GM23338 (cell line): ENCODE data around the gene NAA25. TPM values are rescaled to one million over a fixed set of nuclear protein-coding genes. Genes with fewer than 3 reads are reported as not detected.
"Not testable (repeated sequence)": the region's sequence is repeated elsewhere in the genome, so short reads cannot be mapped to it uniquely, and the experiment has no call there.

Source experiments
- ATAC-seq: fragments of 200-7000 bp; cut with Tn5 transposase; 3 replicates; pipeline ENCODE4 v1.9.1; 2020
- DNase-seq: peaks from one replicate; pipeline ENCODE4 v3.0.0-alpha.2; 2015; ENCODE audit warnings: low spot score
- H2AFZ ChIP-seq: fragments of 200-600 bp; sonication (generic); 2 replicates; pipeline ENCODE4 v1.8.0; 2016; ENCODE audit warnings: antibody characterized with exemption, mild to moderate bottlenecking, moderate library complexity
- H3F3A ChIP-seq: fragments of 200-600 bp; sonication (generic); replicated peaks from 2 replicates; pipeline ENCODE4 v1.8.0; 2017; ENCODE audit warnings: antibody characterized with exemption, mixed run types, low read depth
- H3K27ac ChIP-seq: fragments of 200-600 bp; sonication (generic); 2 replicates; pipeline ENCODE4 v1.6.1; 2016; ENCODE audit warnings: low read depth
- H3K27me3 ChIP-seq: fragments of 200-600 bp; sonication (generic); 2 replicates; pipeline ENCODE4 v1.8.0; 2016; ENCODE audit warnings: mild to moderate bottlenecking, mixed run types, moderate library complexity; ENCODE audit not compliant: insufficient read depth
- H3K36me3 ChIP-seq: fragments of 200-600 bp; sonication (generic); 2 replicates; pipeline ENCODE4 v1.8.0; 2016; ENCODE audit warnings: mild to moderate bottlenecking; ENCODE audit not compliant: insufficient read depth
- H3K4me1 ChIP-seq: fragments of 200-600 bp; sonication (generic); 2 replicates; pipeline ENCODE4 v1.8.0; 2016; ENCODE audit warnings: mild to moderate bottlenecking, moderate library complexity; ENCODE audit not compliant: insufficient read depth
- H3K4me2 ChIP-seq: fragments of 200-600 bp; sonication (generic); 2 replicates; pipeline ENCODE4 v1.7.1; 2017; ENCODE audit warnings: mixed run types
- H3K4me3 ChIP-seq: fragments of 200-600 bp; sonication (generic); 2 replicates; pipeline ENCODE4 v1.6.1; 2016; ENCODE audit warnings: mixed run types
- H3K79me2 ChIP-seq: fragments of 200-600 bp; sonication (generic); replicated peaks from 2 replicates; pipeline ENCODE4 v1.8.0; 2017; ENCODE audit warnings: mild to moderate bottlenecking; ENCODE audit not compliant: insufficient read depth
- H3K9me2 ChIP-seq: fragments of 200-600 bp; sonication (generic); 2 replicates; pipeline ENCODE4 v1.8.0; 2017; ENCODE audit not compliant: insufficient read depth
- H4K20me1 ChIP-seq: fragments of 200-600 bp; sonication (generic); replicated peaks from 2 replicates; pipeline ENCODE4 v1.8.0; 2017; ENCODE audit warnings: mild to moderate bottlenecking; ENCODE audit not compliant: insufficient read depth
- H3K27ac Mint-ChIP-seq: 2 replicates; pipeline ENCODE4 v1.8.0; 2020; ENCODE audit warnings: inconsistent platforms, mild to moderate bottlenecking, moderate library complexity, mixed read lengths
- H3K27me3 Mint-ChIP-seq: 3 replicates; pipeline ENCODE4 v1.8.0; 2022; ENCODE audit warnings: low read depth, mild to moderate bottlenecking, moderate library complexity, mixed read lengths, inconsistent platforms; ENCODE audit not compliant: insufficient read depth, poor library complexity
- H3K36me3 Mint-ChIP-seq: 3 replicates; pipeline ENCODE4 v1.8.0; 2021; ENCODE audit warnings: low read depth, mild to moderate bottlenecking, inconsistent platforms, moderate library complexity, mixed read lengths
- H3K4me1 Mint-ChIP-seq: 3 replicates; pipeline ENCODE4 v1.8.0; 2020; ENCODE audit warnings: mild to moderate bottlenecking, inconsistent platforms, mixed read lengths
- H3K4me3 Mint-ChIP-seq: 3 replicates; pipeline ENCODE4 v1.8.0; 2021; ENCODE audit warnings: moderate library complexity, mild to moderate bottlenecking, inconsistent platforms, mixed read lengths
- H3K9me3 Mint-ChIP-seq: 3 replicates; pipeline ENCODE4 v1.8.0; 2020; ENCODE audit warnings: moderate library complexity, mild to moderate bottlenecking, inconsistent platforms, mixed read lengths
- CTCF ChIP-seq, 2 experiments: fragments of 200-600 bp in 1 of 2; sonication (generic) in 1 of 2; conservative IDR thresholded peaks; 2 replicates each; pipeline versions ENCODE4 v1.5.1 to v1.6.1; 2016 to 2017; ENCODE audit warnings: antibody characterized with exemption in 2 of 2, low read depth in 2 of 2, mild to moderate bottlenecking in 2 of 2, moderate library complexity in 1 of 2
- EZH2phosphoT487 ChIP-seq: fragments of 200-600 bp; sonication (generic); IDR thresholded peaks from one replicate; pipeline ENCODE4 v1.8.1; 2018; ENCODE audit warnings: antibody characterized with exemption; ENCODE audit not compliant: unreplicated experiment
- NANOG ChIP-seq: IDR thresholded peaks from 2 replicates; pipeline ENCODE4 v1.6.1; 2016; ENCODE audit warnings: antibody characterized with exemption, borderline replicate concordance
- POLR2AphosphoS5 ChIP-seq: IDR thresholded peaks from 2 replicates; pipeline ENCODE4 v1.6.1; 2016; ENCODE audit warnings: antibody characterized with exemption, low read depth
- REST ChIP-seq: IDR thresholded peaks from one replicate; pipeline ENCODE4 v1.6.1; 2018; ENCODE audit warnings: antibody characterized with exemption; ENCODE audit not compliant: unreplicated experiment
- STAT1 ChIP-seq: IDR thresholded peaks from one replicate; pipeline ENCODE4 v1.6.1; 2016; ENCODE audit warnings: antibody characterized with exemption; ENCODE audit not compliant: unreplicated experiment
- ZNF331 ChIP-seq: fragments of 250-450 bp; sonication (Bioruptor Pico); IDR thresholded peaks from 2 replicates; pipeline ENCODE4 v1.5.0; 2020; ENCODE audit warnings: low read depth, mild to moderate bottlenecking, moderate library complexity
- polyA plus RNA-seq: library from polyadenylated mRNA; unstranded; fragments of >200 nt; fragmentation: Nextera tagmentation; extraction: Ambion mirVana; gene quantifications from 2 replicates; pipeline ENCODE4 v1.2.1, GENCODE V29; 2016
- total RNA-seq: library from RNA; depleted of rRNA; stranded (reverse); fragments of >200 nt; shearing (Covaris generic); gene quantifications from 2 replicates; pipeline ENCODE4 v1.2.3, GENCODE V29; 2014

The NAA25 gene
- total and polyA plus RNA-seq, 2 experiments from 2014 or later, result 49.0 to 55.1 TPM

GRCh38 chr12:111995782-111996480 is 112.7 kb downstream of the NAA25 start (continued):
- TF ChIP-seq REST, result no peak
- TF ChIP-seq CTCF (conservative IDR thresholded peaks at IDR 0.05; ENCODE audit: low read depth in 2 of 2), result no peak
- no peak for TF ChIP-seq EZH2phosphoT487
- no peak for TF ChIP-seq NANOG
- TF ChIP-seq ZNF331 (CRISPR knock-in tag), result no peak
- TF ChIP-seq STAT1, result no peak
- TF ChIP-seq POLR2AphosphoS5, result no peak

GRCh38 chr12:111994211-111995111 is 114.1 kb downstream of the NAA25 start:
- not testable (repeated sequence) for H3K4me2 ChIP-seq, H3K27me3 Mint-ChIP-seq, H3K4me1 ChIP-seq, H3K79me2 ChIP-seq, H3K9me2 ChIP-seq, H3K4me3 ChIP-seq, H3K27me3 ChIP-seq, DNase-seq, H3K36me3 Mint-ChIP-seq, H2AFZ ChIP-seq, H3F3A ChIP-seq, ATAC-seq, H3K4me1 Mint-ChIP-seq, H3K27ac ChIP-seq, H3K9me3 Mint-ChIP-seq, H3K4me3 Mint-ChIP-seq, H4K20me1 ChIP-seq, H3K36me3 ChIP-seq
- peak overlapping the region; percentile 33; the same call in 1 of the 2 replicates for H3K27ac Mint-ChIP-seq
